ENCODE data around the gene RNF217. TPM values are rescaled to one million over a fixed set of nuclear protein-coding genes. Genes with fewer than 3 reads are reported as not detected.
A peak's percentile ranks its signal among the peaks of the same experiment; 100 is the strongest.
"Not testable (repeated sequence)": the region's sequence is repeated elsewhere in the genome, so short reads cannot be mapped to it uniquely, and the experiment has no call there.

Gene RNF217
- total RNA-seq, 1 experiment from 2014 or later, result 7.0 TPM

DNA sequence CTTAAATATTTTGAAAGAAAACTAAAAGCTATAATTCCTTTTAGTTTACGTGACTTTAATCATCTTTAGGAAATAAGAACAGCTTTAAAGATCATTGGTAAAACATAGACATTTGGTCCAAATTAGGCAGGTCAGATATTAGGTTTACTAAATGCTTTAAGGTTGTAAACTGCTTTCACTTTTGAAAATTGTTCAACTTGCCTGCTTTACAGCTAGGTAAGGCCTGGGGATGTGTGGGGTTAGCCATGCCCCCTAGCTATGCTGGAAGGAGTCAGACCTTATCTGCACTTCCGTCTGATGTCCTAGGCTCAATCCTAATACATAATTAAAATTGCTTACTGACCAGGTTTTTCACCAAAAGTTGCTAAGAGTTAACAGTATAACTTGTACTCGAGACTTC, 160.8 kb downstream of the RNF217 start:
- DNase-seq (ENCODE audit: low spot score), result no peak

DNA sequence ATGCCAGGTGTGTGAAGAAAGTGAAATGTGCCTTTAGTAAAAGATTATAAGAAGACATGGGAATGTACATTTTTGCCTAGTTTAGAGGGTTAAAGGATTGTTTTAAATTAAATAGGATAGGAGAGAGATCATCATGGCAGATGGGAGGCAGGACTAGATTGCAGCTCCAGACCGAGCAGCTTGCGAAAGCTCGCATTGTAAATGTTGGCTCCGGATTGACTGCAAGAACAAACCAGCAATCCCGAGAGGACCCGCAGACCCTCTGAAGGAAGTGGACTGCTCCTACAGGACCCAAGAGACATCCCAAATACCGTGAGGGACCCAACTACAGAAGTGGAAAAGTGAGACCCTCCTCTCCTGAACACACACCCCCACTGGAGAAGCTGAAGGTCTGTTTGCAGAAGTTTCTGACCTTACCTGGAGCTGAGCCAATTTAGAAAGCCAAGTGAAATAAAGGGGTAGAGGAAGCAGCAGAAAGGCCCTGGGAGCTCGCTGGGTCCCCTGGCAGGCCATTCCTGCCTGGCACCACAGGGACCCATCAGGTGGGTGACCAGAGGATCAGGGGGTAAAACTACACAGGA, 161.3 kb downstream of the RNF217 start:
- no peak for DNase-seq (ENCODE audit: low spot score)

DNA sequence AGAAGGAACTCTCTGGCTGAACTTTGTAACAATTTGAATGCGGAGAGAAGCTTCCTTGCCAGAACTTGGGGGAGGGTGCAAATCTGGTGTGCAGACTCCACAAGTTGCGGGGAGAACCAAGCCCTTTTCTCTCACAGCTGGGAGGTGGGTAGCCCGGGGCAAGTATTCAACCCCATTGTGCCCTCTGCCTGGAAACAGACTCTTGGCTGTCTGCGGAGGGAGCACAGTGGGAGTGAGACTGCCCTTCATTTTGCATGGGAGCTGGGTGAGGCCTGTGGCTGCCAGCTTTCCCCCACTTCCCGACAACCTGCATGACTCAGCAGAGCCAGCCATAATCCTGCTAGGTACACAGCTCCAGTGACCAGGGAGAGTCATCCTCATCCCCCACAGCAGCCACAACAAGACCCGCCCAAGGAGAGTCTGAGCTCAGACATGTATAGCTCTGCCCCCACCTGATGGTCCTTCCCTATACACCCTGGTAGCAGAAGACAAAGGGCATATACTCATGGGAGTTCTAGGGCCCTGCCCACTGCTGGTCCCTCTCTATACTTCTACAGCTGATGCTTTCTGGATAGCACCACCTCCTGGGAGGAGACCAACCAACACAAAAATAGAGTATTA, 161.9 kb downstream of the RNF217 start:
- DNase-seq (ENCODE audit: low spot score), result peak; percentile 70

DNA sequence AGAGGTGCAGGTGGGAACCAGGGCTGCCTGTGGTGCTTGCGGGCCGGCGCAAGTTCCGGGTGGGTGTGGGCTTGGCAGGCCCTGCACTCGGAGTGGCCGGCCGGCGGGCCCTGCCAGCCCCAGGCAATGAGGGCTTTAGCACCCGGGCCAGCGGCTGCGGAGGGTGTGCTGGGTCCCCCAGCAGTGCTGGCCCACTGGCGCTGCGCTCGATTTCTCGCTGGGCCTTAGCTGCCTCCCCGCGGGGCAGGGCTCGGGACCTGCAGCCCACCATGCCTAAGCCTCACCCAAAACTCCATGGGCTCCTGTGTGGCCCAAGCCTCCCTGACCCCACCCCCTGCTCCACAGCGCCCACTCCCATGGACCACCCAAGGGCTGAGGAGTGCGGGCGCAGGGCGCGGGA, 163.6 kb downstream of the RNF217 start:
- not testable (repeated sequence) for DNase-seq (ENCODE audit: low spot score)

DNA sequence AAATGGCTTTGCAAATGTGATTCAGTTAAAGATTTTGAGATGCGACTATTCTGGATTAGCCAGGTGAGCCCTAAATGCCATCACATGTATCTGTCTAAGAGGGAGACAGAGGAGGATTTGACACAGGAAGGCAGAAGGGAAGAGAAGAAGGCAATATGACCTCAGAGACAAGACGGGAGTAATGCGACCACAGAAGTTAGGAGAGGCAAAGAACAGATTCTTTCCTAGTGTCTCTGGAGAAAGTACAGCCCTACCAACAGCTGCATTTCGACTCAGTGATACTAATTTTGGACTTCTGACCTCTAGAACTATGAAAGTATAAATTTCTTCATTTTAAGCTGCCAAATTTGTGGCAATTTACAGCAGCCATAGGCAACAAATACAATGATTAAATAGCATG, 167.1 kb downstream of the RNF217 start:
- DNase-seq (ENCODE audit: low spot score), result no peak

DNA sequence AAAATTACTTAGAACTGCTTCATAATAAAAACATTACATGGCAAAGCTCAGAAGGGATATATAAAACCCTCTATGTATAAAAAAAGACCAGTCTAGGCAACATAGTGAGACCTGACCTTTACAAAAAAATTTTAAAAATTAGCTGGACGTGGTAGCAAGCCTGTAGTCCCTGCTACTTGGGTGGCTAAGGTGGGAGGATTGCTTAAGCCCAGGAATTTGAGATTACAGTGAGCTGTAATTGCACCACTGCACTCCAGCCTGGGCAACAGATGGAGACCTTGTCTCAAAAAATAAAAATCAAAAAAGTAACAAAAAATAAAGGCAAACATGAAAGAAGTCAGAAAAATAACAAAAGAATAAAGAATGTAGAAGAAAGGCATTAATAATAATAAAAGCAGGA, 169.8 kb downstream of the RNF217 start:
- no peak for DNase-seq (ENCODE audit: low spot score)

DNA sequence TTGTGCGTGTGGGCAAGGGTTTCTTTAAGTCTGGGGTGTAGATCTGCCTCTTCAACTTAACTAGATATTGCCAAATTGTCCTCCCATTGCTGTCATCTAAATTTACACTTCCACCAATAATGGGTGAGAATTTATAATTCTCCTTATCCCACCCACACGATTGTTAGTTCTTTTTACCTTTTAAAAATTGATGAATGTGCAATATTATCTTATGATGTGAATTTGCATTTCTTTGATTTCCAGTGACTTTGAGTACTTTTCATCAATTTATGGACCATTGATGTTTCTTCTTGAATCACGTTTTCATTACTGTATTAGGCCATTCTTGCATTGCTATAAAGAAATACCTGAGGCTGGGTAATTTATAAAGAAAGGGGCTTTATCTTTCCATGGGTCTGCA, 174.1 kb downstream of the RNF217 start:
- no peak for DNase-seq (ENCODE audit: low spot score)

DNA sequence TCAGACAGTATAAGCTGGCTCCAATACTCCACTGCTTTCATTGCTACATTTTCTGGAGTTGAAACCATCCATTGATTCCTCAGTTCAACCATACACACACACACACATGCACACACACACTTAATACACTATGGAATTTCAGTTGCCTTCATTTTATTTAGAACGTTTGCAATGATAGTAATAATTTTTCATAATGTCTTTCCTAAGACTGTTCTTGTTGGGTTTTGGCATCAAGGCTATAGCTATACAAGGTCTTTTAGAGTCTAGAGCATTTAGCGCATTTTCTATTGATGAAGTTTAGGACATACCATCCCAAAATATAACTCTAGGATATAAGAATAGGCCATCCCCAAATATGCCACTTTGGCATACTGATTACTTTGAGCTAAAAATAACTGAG, 175.8 kb downstream of the RNF217 start:
- no peak for DNase-seq (ENCODE audit: low spot score)

DNA sequence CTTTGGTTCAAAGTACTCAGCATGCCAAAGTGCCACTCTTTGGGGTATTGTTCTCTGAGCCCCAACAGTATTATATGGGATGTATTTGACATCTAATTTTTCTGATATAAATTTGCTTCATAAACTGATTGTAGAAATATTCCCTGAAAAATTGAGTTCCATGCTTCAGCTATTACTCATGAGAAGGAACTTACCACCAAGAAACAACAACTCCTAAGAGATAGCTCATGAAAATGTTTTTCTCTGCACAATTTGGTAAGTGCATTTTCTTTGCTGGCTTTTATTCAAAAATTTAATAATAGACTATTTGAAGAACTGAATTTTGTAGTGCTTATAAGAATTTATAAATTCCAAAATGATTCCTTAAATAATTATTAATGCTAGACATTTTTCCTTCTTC, 178.6 kb downstream of the RNF217 start:
- DNase-seq (ENCODE audit: low spot score), result no peak

Other genes starting within 250 kb of the RNF217 start
- gene TPD52L1, start 191.3 kb downstream of the RNF217 start, total RNA-seq (2014; rRNA removed; shearing (Covaris generic)), result 3.4 and 4.5 TPM in 2 replicates

All from H4 (cell line).